ENCODE data around the gene UFSP2.

- TF ChIP-seq POLR2A (IDR thresholded peaks at IDR 0.05): no peak
- TF ChIP-seq CTCF (IDR thresholded peaks at IDR 0.05): no peak
These were observed 30.4 kb downstream of the UFSP2 start, which contains the start of gene LRP2BP for GRCh38 chr4:185395238-185395955.

Data from breast epithelium (tissue), 3 donors.